ENCODE results near the gene CHST12. TPM values are rescaled to one million over a fixed set of nuclear protein-coding genes. Genes with fewer than 3 reads are reported as not detected.

CHST12 gene
- total RNA-seq, 1 donor from 2014 or later = 18.5 TPM

GRCh38 chr7:2480070-2480408 lies 76.6 kb downstream of the CHST12 start:
- no peak overlapping the region for H3K27ac ChIP-seq (ENCODE audit: low read depth, low read length)
- H3K4me3 ChIP-seq (ENCODE audit: insufficient read depth, low read depth, low read length) = no peak overlapping the region
- Mint-ChIP-seq H3K27me3 (ENCODE audit: low read depth, unreplicated experiment) (peaks cover 11% of the 10 kb centered on the region), H3K27ac (ENCODE audit: unreplicated experiment) (no peak overlapping the region), H3K4me3 (ENCODE audit: unreplicated experiment) (no peak overlapping the region), H3K9me3 (ENCODE audit: unreplicated experiment) (peaks cover 4% of the 10 kb centered on the region), H3K36me3 (ENCODE audit: low read depth, unreplicated experiment) (peaks cover 4% of the 10 kb centered on the region), H3K4me1 (ENCODE audit: low read depth, unreplicated experiment) (peaks cover 1% of the 10 kb centered on the region)
- no peak for DNase-seq (ENCODE audit: low read depth)
- H3K4me1 ChIP-seq (ENCODE audit: insufficient read depth, low read length) = peaks cover 18% of the 10 kb centered on the region
- H3K27me3 ChIP-seq (ENCODE audit: insufficient read depth, low read length) = no peaks in the 10 kb centered on the region
- H3K4me2 ChIP-seq (ENCODE audit: low read length) = no peak overlapping the region
- H3K36me3 ChIP-seq (ENCODE audit: insufficient read depth, low read length) = no peaks in the 10 kb centered on the region
- FAIRE-seq = no peak
- no peaks in the 10 kb centered on the region for H3K9me3 ChIP-seq (ENCODE audit: insufficient read depth, low read depth, low read length)
- no peaks in the 10 kb centered on the region for H3K79me2 ChIP-seq (ENCODE audit: insufficient read depth, low read length)
- H4K20me1 ChIP-seq (ENCODE audit: insufficient read depth, low read length) = no peaks in the 10 kb centered on the region
- H3K9ac ChIP-seq (ENCODE audit: low read length) = no peak overlapping the region
- no peak overlapping the region for H2AFZ ChIP-seq (ENCODE audit: low read depth, low read length)
- TF ChIP-seq EZH2 (IDR thresholded peaks at IDR 0.05; ENCODE audit: insufficient read depth, low read length) (no peak), CTCF (IDR thresholded peaks at IDR 0.05; ENCODE audit: insufficient read depth, low read depth, low read length) (no peak)

GRCh38 chr7:2481195-2481594 lies 77.8 kb downstream of the CHST12 start:
- H3K27ac Mint-ChIP-seq (ENCODE audit: unreplicated experiment) = no peak overlapping the region
- Histone ChIP-seq H3K4me3 (ENCODE audit: insufficient read depth, low read depth, low read length) (no peak overlapping the region), H3K36me3 (ENCODE audit: insufficient read depth, low read length) (no peaks in the 10 kb centered on the region), H3K9ac (ENCODE audit: low read length) (no peak overlapping the region), H3K4me1 (ENCODE audit: insufficient read depth, low read length) (peaks cover 18% of the 10 kb centered on the region), H3K79me2 (ENCODE audit: insufficient read depth, low read length) (no peaks in the 10 kb centered on the region), H3K4me2 (ENCODE audit: low read length) (no peak overlapping the region), H3K27me3 (ENCODE audit: insufficient read depth, low read length) (no peaks in the 10 kb centered on the region), H3K27ac (ENCODE audit: low read depth, low read length) (no peak overlapping the region), H4K20me1 (ENCODE audit: insufficient read depth, low read length) (no peaks in the 10 kb centered on the region), H2AFZ (ENCODE audit: low read depth, low read length) (no peak overlapping the region), H3K9me3 (ENCODE audit: insufficient read depth, low read depth, low read length) (no peaks in the 10 kb centered on the region)
- TF ChIP-seq CTCF (IDR thresholded peaks at IDR 0.05; ENCODE audit: insufficient read depth, low read depth, low read length) (no peak), EZH2 (IDR thresholded peaks at IDR 0.05; ENCODE audit: insufficient read depth, low read length) (no peak)
- peaks cover 4% of the 10 kb centered on the region for H3K9me3 Mint-ChIP-seq (ENCODE audit: unreplicated experiment)
- no peak for FAIRE-seq
- peaks cover 1% of the 10 kb centered on the region for H3K4me1 Mint-ChIP-seq (ENCODE audit: low read depth, unreplicated experiment)
- peaks cover 11% of the 10 kb centered on the region for H3K27me3 Mint-ChIP-seq (ENCODE audit: low read depth, unreplicated experiment)
- H3K36me3 Mint-ChIP-seq (ENCODE audit: low read depth, unreplicated experiment) = peaks cover 4% of the 10 kb centered on the region
- DNase-seq (ENCODE audit: low read depth) = no peak
- no peak overlapping the region for H3K4me3 Mint-ChIP-seq (ENCODE audit: unreplicated experiment)

- H3K9me3 ChIP-seq (ENCODE audit: insufficient read depth, low read depth, low read length) = no peaks in the 10 kb centered on the region
- H3K36me3 ChIP-seq (ENCODE audit: insufficient read depth, low read length) = no peaks in the 10 kb centered on the region
- Mint-ChIP-seq H3K9me3 (ENCODE audit: unreplicated experiment) (peaks cover 4% of the 10 kb centered on the region), H3K4me3 (ENCODE audit: unreplicated experiment) (no peak overlapping the region), H3K36me3 (ENCODE audit: low read depth, unreplicated experiment) (peaks cover 4% of the 10 kb centered on the region), H3K4me1 (ENCODE audit: low read depth, unreplicated experiment) (no peaks in the 10 kb centered on the region), H3K27ac (ENCODE audit: unreplicated experiment) (peak overlapping the region; percentile 14), H3K27me3 (ENCODE audit: low read depth, unreplicated experiment) (peaks cover 11% of the 10 kb centered on the region)
- H3K4me1 ChIP-seq (ENCODE audit: insufficient read depth, low read length) = peaks cover 14% of the 10 kb centered on the region
- DNase-seq (ENCODE audit: low read depth) = no peak
- FAIRE-seq = no peak
- H3K27ac ChIP-seq (ENCODE audit: low read depth, low read length) = no peak overlapping the region
- no peaks in the 10 kb centered on the region for H3K79me2 ChIP-seq (ENCODE audit: insufficient read depth, low read length)
- no peaks in the 10 kb centered on the region for H3K27me3 ChIP-seq (ENCODE audit: insufficient read depth, low read length)
- no peak for TF ChIP-seq EZH2 (IDR thresholded peaks at IDR 0.05; ENCODE audit: insufficient read depth, low read length)
- H3K4me2 ChIP-seq (ENCODE audit: low read length) = no peak overlapping the region
- no peaks in the 10 kb centered on the region for H4K20me1 ChIP-seq (ENCODE audit: insufficient read depth, low read length)
- no peak overlapping the region for H3K9ac ChIP-seq (ENCODE audit: low read length)
- H2AFZ ChIP-seq (ENCODE audit: low read depth, low read length) = no peak overlapping the region
- H3K4me3 ChIP-seq (ENCODE audit: insufficient read depth, low read depth, low read length) = no peak overlapping the region
Measured at GRCh38 chr7:2482725-2483451, 79.5 kb downstream of the CHST12 start.

All from astrocyte (in vitro differentiated cells and primary cell).